DOHH2 (cell line): ENCODE measurements around the gene DSP.

Experiments used
- H3F3A ChIP-seq: fragments of 200-600 bp; sonication (generic), shearing (Covaris generic); 2 replicates; pipeline ENCODE4 v1.6.0; 2016; ENCODE audit warnings: antibody characterized with exemption, mild to moderate bottlenecking; ENCODE audit not compliant: control insufficient read depth, insufficient read depth
- H3K27ac ChIP-seq: fragments of 200-600 bp; sonication (generic); 2 replicates; pipeline ENCODE4 v1.5.1; 2014; ENCODE audit warnings: low read depth, mild to moderate bottlenecking, low read length, moderate library complexity
- H3K27me3 ChIP-seq: fragments of 200-600 bp; sonication (generic); 2 replicates; pipeline ENCODE4 v1.6.1; 2014; ENCODE audit warnings: mild to moderate bottlenecking, low read length, mixed read lengths; ENCODE audit not compliant: control insufficient read depth
- H3K36me3 ChIP-seq: fragments of 200-600 bp; sonication (generic); 2 replicates; pipeline ENCODE4 v1.6.1; 2014; ENCODE audit warnings: mild to moderate bottlenecking, low read length, moderate library complexity, mixed read lengths; ENCODE audit not compliant: control insufficient read depth
- H3K4me1 ChIP-seq: fragments of 200-600 bp; sonication (generic); 2 replicates; pipeline ENCODE4 v1.6.1; 2014; ENCODE audit warnings: mild to moderate bottlenecking, low read length, mixed read lengths; ENCODE audit not compliant: control insufficient read depth
- H3K4me2 ChIP-seq: fragments of 200-600 bp; sonication (generic); 2 replicates; pipeline ENCODE4 v1.6.0; 2014; ENCODE audit warnings: mild to moderate bottlenecking, low read length, moderate library complexity
- H3K4me3 ChIP-seq: fragments of 200-600 bp; sonication (generic); 2 replicates; pipeline ENCODE4 v1.5.1; 2014; ENCODE audit warnings: mild to moderate bottlenecking, low read length, mixed read lengths
- H3K79me2 ChIP-seq: fragments of 200-600 bp; sonication (generic); 2 replicates; pipeline ENCODE4 v1.6.1; 2014; ENCODE audit warnings: mild to moderate bottlenecking, low read length, mixed read lengths; ENCODE audit not compliant: control insufficient read depth
- H3K9me2 ChIP-seq: fragments of 200-600 bp; sonication (generic); replicated peaks from 2 replicates; pipeline ENCODE4 v1.6.1; 2014; ENCODE audit warnings: mild to moderate bottlenecking, low read length, mixed read lengths; ENCODE audit not compliant: control insufficient read depth
- H3K9me3 ChIP-seq: fragments of 200-600 bp; sonication (generic); 2 replicates; pipeline ENCODE4 v1.6.1; 2014; ENCODE audit warnings: antibody characterized with exemption, low read length, mixed read lengths; ENCODE audit not compliant: control insufficient read depth, insufficient read depth
- H4K20me1 ChIP-seq: fragments of 200-600 bp; sonication (generic); 2 replicates; pipeline ENCODE4 v1.6.0; 2014; ENCODE audit warnings: low read depth, mild to moderate bottlenecking, antibody characterized with exemption, low read length, moderate library complexity; ENCODE audit not compliant: control insufficient read depth, insufficient read depth
- EZH2phosphoT487 ChIP-seq: fragments of 200-600 bp; sonication (generic); IDR thresholded peaks from 2 replicates; pipeline ENCODE4 v1.6.1; 2017; ENCODE audit warnings: borderline replicate concordance, mild to moderate bottlenecking, antibody characterized with exemption, low read length, moderate library complexity, mixed read lengths
- TF ChIP-seq, protein P1 (sequence below): fragments of 200-600 bp; sonication (generic); IDR thresholded peaks from one replicate; pipeline ENCODE4 v1.5.1; 2014; ENCODE audit warnings: antibody characterized with exemption, mild to moderate bottlenecking, low read depth, low read length; ENCODE audit not compliant: poor library complexity, severe bottlenecking

DSP gene

DNA sequence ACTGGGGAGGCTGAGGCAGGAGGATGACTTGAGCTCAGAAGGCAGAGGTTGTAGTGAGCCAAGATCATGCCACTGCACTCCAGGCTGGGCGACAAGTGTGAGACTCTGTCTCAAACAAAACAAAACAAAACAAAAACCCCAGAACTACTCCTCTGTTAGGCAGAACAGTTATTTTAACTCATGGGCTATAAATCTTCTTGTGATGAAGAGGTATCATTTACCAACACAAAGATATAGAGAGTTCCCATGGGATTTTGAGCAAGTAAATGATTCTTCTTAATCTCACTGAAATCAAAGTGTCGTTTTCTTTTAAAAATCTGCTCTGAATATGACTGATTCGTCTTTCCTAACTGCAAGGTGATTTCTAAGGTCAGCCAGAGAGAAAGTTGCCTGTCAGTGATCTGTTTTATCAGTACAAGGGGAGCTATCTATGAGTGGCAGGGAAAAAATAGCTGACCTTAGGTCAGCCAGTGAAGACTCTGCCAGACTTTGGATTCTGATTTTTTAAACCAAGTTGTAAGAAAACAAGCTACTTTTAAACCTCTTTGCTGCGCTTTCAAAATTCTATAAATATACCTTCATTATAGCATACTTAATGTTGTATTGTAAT, 3.8 kb upstream of the DSP start:
- H3K27ac ChIP-seq: no peak overlapping the region
- no peaks in the 10 kb centered on the region for H3F3A ChIP-seq
- peaks cover 34% of the 10 kb centered on the region for H3K27me3 ChIP-seq
- no peaks in the 10 kb centered on the region for H3K9me2 ChIP-seq
- H3K4me3 ChIP-seq: no peak overlapping the region
- no peak overlapping the region for H3K4me2 ChIP-seq
- H3K9me3 ChIP-seq: no peaks in the 10 kb centered on the region
- no peaks in the 10 kb centered on the region for H3K79me2 ChIP-seq
- TF ChIP-seq, protein P1, sequence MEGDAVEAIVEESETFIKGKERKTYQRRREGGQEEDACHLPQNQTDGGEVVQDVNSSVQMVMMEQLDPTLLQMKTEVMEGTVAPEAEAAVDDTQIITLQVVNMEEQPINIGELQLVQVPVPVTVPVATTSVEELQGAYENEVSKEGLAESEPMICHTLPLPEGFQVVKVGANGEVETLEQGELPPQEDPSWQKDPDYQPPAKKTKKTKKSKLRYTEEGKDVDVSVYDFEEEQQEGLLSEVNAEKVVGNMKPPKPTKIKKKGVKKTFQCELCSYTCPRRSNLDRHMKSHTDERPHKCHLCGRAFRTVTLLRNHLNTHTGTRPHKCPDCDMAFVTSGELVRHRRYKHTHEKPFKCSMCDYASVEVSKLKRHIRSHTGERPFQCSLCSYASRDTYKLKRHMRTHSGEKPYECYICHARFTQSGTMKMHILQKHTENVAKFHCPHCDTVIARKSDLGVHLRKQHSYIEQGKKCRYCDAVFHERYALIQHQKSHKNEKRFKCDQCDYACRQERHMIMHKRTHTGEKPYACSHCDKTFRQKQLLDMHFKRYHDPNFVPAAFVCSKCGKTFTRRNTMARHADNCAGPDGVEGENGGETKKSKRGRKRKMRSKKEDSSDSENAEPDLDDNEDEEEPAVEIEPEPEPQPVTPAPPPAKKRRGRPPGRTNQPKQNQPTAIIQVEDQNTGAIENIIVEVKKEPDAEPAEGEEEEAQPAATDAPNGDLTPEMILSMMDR: no peak
- TF ChIP-seq EZH2phosphoT487: no peak
- H3K36me3 ChIP-seq: no peaks in the 10 kb centered on the region
- H3K4me1 ChIP-seq: no peaks in the 10 kb centered on the region
- no peaks in the 10 kb centered on the region for H4K20me1 ChIP-seq

DNA sequence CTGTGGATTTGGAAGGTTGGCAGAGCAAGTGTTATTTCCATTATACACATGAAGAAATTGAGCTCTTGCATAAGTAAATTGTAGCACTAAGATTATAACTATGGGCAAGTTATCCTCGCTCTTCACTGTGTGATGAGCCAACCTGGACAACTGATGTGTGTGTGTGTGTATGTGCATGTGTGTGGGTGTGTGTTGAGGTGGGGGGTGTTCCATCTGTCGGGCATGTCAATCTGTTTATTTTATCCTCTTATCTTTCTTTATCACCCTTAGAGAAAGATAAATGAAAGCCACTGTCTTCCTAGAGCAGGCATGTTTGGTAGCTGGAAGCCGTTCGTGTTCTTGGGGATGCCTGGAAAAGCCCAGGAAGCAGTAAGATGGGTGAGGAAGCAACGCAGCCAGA, 3.0 kb upstream of the DSP start:
- H4K20me1 ChIP-seq: no peaks in the 10 kb centered on the region
- H3K79me2 ChIP-seq: no peaks in the 10 kb centered on the region
- no peaks in the 10 kb centered on the region for H3K4me1 ChIP-seq
- H3K36me3 ChIP-seq: no peaks in the 10 kb centered on the region
- no peak for TF ChIP-seq EZH2phosphoT487
- TF ChIP-seq, protein P1: no peak
- no peak overlapping the region for H3K27ac ChIP-seq
- no peaks in the 10 kb centered on the region for H3K9me3 ChIP-seq
- H3K9me2 ChIP-seq: no peaks in the 10 kb centered on the region
- no peaks in the 10 kb centered on the region for H3F3A ChIP-seq
- H3K4me2 ChIP-seq: no peak overlapping the region
- H3K27me3 ChIP-seq: peaks cover 41% of the 10 kb centered on the region
- H3K4me3 ChIP-seq: no peak overlapping the region

DNA sequence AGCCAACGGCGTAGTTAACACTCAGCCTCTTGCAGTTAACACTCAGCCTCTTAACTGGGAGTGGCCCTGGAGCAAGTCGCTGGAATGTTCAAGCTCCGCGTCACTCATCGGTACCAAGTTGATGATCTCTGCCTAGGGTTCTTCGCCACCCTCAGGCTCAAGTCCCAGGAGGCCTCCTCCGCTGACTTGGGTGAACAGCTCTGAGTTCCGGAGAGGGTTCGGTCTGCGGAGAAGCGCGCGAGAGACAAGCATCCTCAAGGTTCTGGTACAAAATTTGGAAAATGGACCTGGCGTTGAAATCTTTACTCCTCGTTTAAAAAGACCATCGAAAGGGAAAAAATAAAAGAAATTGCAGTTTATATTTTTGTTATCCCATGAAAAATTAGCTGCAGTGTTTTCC, 876 bp upstream of the DSP start:
- H3F3A ChIP-seq: no peaks in the 10 kb centered on the region
- no peaks in the 10 kb centered on the region for H4K20me1 ChIP-seq
- no peak overlapping the region for H3K4me2 ChIP-seq
- H3K36me3 ChIP-seq: no peaks in the 10 kb centered on the region
- H3K79me2 ChIP-seq: no peaks in the 10 kb centered on the region
- H3K4me1 ChIP-seq: no peaks in the 10 kb centered on the region
- TF ChIP-seq EZH2phosphoT487: no peak
- TF ChIP-seq, protein P1: no peak
- no peaks in the 10 kb centered on the region for H3K9me3 ChIP-seq
- H3K4me3 ChIP-seq: no peak overlapping the region
- H3K9me2 ChIP-seq: no peaks in the 10 kb centered on the region
- H3K27ac ChIP-seq: no peak overlapping the region
- peaks cover 60% of the 10 kb centered on the region for H3K27me3 ChIP-seq
